Tibial nerve (tissue), 4 donors: Measurements from ENCODE around the gene PATL1. TPM values are rescaled to one million over a fixed set of nuclear protein-coding genes. Genes with fewer than 3 reads are reported as not detected.

Experiments used
- DNase-seq, 2 donors: peaks; one replicate each; pipeline ENCODE4 v3.0.0-alpha.2; 2019; ENCODE audit warnings: low spot score in 2 of 2
- H3K27ac ChIP-seq, 4 donors: fragments of 200-600 bp; sonication (generic) in 3 of 4; one replicate each; pipeline ENCODE4 v1.5.1; 2017 to 2019; ENCODE audit warnings: mild to moderate bottlenecking in 1 of 4
- H3K27me3 ChIP-seq, 2 donors: fragments of 200-600 bp; sonication (generic) in 1 of 2; one replicate each; pipeline versions ENCODE4 v1.5.1 to v1.6.0; 2017 to 2019
- H3K36me3 ChIP-seq, 3 donors: fragments of 200-600 bp; sonication (generic); one replicate each; pipeline ENCODE4 v1.5.1; 2018 to 2019
- H3K4me1 ChIP-seq, 4 donors: fragments of 200-600 bp; sonication (generic) in 3 of 4; one replicate each; pipeline ENCODE4 v1.5.1; 2017 to 2019
- H3K4me3 ChIP-seq, 4 donors: fragments of 200-600 bp; sonication (generic) in 3 of 4; one replicate each; pipeline ENCODE4 v1.5.1; 2017 to 2019; ENCODE audit warnings: mild to moderate bottlenecking in 1 of 4, moderate library complexity in 1 of 4
- H3K9me3 ChIP-seq, 4 donors: fragments of 200-600 bp; sonication (generic) in 3 of 4; one replicate each; pipeline ENCODE4 v1.5.1; 2017 to 2019
- EP300 ChIP-seq, 2 donors: sonication (generic); formaldehyde crosslinking; IDR thresholded peaks; one replicate each; pipeline ENCODE4 v1.6.1; 2017; ENCODE audit warnings: antibody characterized with exemption in 2 of 2, mild to moderate bottlenecking in 1 of 2
- POLR2A ChIP-seq, 2 donors: fragments of 450-650 bp; IDR thresholded peaks; one replicate each; pipeline ENCODE4 v1.6.1; 2017; ENCODE audit warnings: antibody characterized with exemption in 2 of 2, mild to moderate bottlenecking in 2 of 2, moderate library complexity in 2 of 2
- WGBS, 2 donors: methylation state at CpG; one replicate each; pipeline ENCODE4 v1.1.5; 2018; 5-methylcytosine and 5-hydroxymethylcytosine counted together
- total RNA-seq, 4 donors: library from RNA; depleted of rRNA; stranded (reverse); fragments of >200 nt; gene quantifications; one replicate each; pipeline ENCODE4 v1.1.0, GENCODE V29; 2016
- TF ChIP-seq, protein P1 (sequence below), 5 experiments: fragments of 200-600 bp in 3 of 5; fragments of 450-650 bp in 2 of 5; sonication (generic) in 3 of 5; IDR thresholded peaks; one replicate each; pipeline ENCODE4 v1.5.1; 2016 to 2019; ENCODE audit warnings: antibody characterized with exemption in 5 of 5, mild to moderate bottlenecking in 3 of 5, moderate library complexity in 2 of 5

Gene PATL1
- total RNA-seq, 4 donors from 2014 or later, result 11.4 to 16.1 (median 14.1) TPM

DNA sequence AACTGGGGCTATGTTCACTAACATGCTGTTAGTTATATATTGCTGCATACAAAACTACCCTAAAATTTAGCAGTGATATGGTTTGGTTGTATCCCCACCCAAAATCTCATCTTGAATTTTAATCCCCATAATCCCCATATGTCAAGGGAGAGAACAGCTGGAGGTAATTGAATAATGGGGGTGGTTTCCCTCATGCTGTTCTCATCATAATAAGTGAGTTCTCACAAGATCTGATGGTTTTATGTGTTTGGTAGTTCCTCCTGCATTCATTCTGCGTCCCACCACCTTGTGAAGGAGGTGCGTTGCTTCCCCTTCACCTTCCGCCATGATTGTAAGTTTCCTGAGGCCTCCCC, 10.0 kb upstream of the PATL1 start:
- H3K36me3 ChIP-seq, result no peaks in the 10 kb centered on the region
- H3K9me3 ChIP-seq, result no peaks in the 10 kb centered on the region
- H3K27me3 ChIP-seq, result no peaks in the 10 kb centered on the region
- no peaks in the 10 kb centered on the region for H3K4me1 ChIP-seq
- H3K4me3 ChIP-seq, result no peak overlapping the region
- TF ChIP-seq EP300 (IDR thresholded peaks at IDR 0.05), result no peak
- TF ChIP-seq POLR2A (IDR thresholded peaks at IDR 0.05), result no peak
- TF ChIP-seq, protein P1, sequence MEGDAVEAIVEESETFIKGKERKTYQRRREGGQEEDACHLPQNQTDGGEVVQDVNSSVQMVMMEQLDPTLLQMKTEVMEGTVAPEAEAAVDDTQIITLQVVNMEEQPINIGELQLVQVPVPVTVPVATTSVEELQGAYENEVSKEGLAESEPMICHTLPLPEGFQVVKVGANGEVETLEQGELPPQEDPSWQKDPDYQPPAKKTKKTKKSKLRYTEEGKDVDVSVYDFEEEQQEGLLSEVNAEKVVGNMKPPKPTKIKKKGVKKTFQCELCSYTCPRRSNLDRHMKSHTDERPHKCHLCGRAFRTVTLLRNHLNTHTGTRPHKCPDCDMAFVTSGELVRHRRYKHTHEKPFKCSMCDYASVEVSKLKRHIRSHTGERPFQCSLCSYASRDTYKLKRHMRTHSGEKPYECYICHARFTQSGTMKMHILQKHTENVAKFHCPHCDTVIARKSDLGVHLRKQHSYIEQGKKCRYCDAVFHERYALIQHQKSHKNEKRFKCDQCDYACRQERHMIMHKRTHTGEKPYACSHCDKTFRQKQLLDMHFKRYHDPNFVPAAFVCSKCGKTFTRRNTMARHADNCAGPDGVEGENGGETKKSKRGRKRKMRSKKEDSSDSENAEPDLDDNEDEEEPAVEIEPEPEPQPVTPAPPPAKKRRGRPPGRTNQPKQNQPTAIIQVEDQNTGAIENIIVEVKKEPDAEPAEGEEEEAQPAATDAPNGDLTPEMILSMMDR (IDR thresholded peaks at IDR 0.05), result no peak
- 87 to 91% methylated on average over 3 of the region's 3 CpGs for WGBS, 2 donors
- H3K27ac ChIP-seq, result no peak overlapping the region
- no peak for DNase-seq

DNA sequence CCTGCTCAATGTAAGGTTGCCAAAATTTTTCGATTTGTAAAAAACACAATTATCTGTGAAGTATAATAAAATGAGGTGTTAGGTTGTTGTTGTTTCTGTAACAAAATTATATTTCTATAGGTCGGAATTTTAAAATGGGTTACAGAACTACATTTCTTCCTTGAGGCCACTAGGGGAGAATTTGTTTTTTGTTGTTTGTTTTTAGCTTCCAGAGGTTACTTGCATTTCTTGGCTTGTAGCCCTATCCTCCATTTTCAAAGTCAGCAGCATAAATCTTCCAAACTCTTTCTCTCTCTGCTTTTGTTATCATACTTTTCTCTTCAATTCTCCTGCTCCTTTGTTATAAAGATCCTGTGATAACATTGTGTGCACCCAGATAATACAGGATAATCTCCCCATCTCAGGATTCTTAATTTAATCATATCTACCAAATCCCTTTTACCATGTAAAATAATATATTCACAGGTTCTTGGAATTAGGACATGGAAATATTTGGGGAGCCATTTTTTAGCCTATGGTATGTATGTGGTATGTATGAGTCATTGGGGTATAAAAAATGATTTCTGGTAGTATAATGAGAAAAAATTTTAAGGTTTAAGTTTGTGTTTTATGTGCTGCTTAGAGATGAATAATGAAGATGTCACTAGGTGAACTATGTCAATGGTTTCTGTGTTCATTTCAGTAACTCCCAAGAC, 9.4 kb upstream of the PATL1 start:
- Histone ChIP-seq H3K4me1 (no peaks in the 10 kb centered on the region), H3K4me3 (no peak overlapping the region), H3K9me3 (no peaks in the 10 kb centered on the region), H3K27ac (no peak overlapping the region), H3K27me3 (no peaks in the 10 kb centered on the region), H3K36me3 (no peaks in the 10 kb centered on the region)
- 90 to 91% methylated on average over 2 of the region's 2 CpGs for WGBS, 2 donors
- TF ChIP-seq EP300 (IDR thresholded peaks at IDR 0.05), result no peak
- TF ChIP-seq, protein P1 (IDR thresholded peaks at IDR 0.05), result no peak
- TF ChIP-seq POLR2A (IDR thresholded peaks at IDR 0.05), result no peak
- DNase-seq, result no peak

DNA sequence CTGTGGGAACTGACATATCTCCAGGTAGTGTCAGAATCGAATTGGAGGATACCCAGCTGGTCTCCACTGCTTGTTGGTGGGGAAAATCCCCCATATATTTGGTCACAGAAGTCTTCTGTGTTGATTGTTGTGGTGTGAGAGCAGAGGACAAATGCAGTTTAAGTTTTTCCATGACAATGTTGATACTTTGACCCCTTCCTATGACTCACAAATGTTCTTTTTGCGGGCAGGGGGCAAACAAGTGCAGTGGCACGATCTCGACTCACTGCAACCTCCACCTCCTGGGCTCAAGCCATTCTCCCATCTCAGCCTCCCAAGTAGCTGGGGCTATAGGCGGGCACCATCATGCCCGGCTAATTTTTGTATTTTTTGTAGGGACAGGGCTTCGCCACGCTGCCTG, 7.4 kb upstream of the PATL1 start:
- Histone ChIP-seq H3K36me3 (no peaks in the 10 kb centered on the region), H3K4me3 (no peak overlapping the region), H3K9me3 (no peaks in the 10 kb centered on the region), H3K27me3 (no peaks in the 10 kb centered on the region), H3K4me1 (no peaks in the 10 kb centered on the region), H3K27ac (no peak overlapping the region)
- no peak for DNase-seq
- TF ChIP-seq EP300 (IDR thresholded peaks at IDR 0.05) (no peak), POLR2A (IDR thresholded peaks at IDR 0.05) (no peak)
- TF ChIP-seq, protein P1 (IDR thresholded peaks at IDR 0.05), result no peak
- WGBS, 2 donors, result 70 to 75% methylated on average over 8 of the region's 8 CpGs

DNA sequence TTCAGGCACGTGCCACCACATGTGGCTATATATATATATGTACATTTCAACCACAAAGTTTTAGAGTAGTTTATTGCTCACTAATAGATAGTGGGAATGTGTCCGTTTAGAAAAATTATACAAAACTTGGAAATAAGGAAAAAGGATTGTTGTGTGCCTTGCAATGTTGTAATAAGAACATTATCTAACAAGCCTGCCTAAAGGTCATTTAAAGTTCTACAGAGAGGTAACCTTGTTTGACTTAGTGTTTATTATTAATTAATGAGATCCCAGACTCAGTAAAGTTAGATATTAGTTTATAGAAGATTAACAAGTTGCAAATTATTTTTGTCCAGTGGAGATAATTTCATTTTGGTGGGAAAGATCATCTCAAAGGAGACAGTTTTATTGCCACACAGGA, 5.5 kb upstream of the PATL1 start:
- Histone ChIP-seq H3K9me3 (no peaks in the 10 kb centered on the region), H3K4me3 (no peak overlapping the region), H3K27ac (no peak overlapping the region), H3K4me1 (peaks cover 0 to 10% (median 7%) of the 10 kb centered on the region in 4 donors), H3K27me3 (no peaks in the 10 kb centered on the region), H3K36me3 (no peaks in the 10 kb centered on the region)
- no peak for DNase-seq
- WGBS, 2 donors, result 70 to 73% methylated on average over 2 of the region's 2 CpGs
- TF ChIP-seq, protein P1 (IDR thresholded peaks at IDR 0.05), result no peak
- TF ChIP-seq POLR2A (IDR thresholded peaks at IDR 0.05), result no peak
- no peak for TF ChIP-seq EP300 (IDR thresholded peaks at IDR 0.05)

DNA sequence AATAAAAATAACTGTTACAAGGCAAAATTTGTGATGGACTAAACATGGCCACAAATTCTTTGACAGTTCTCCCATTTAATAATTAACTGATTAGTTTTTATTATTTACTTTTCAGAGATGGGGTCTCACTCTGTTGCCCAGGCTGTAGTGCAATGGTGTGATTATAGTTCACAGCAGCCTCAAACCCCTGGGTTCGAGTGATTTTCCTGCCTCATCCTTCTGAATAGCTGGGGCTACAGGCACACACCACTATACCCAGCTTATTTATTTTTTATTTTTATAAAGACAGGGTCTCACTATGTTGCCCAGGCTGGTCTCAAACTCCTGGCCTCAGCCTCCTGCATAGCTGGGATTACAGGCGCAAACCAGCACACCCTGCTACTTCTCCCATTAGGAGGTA, 4.5 kb upstream of the PATL1 start:
- Histone ChIP-seq H3K4me3 (no peak overlapping the region), H3K27ac (no peak overlapping the region), H3K36me3 (no peaks in the 10 kb centered on the region), H3K27me3 (no peaks in the 10 kb centered on the region), H3K4me1 (peaks cover 0 to 10% (median 7%) of the 10 kb centered on the region in 4 donors), H3K9me3 (no peaks in the 10 kb centered on the region)
- TF ChIP-seq, protein P1 (IDR thresholded peaks at IDR 0.05), result no peak
- TF ChIP-seq POLR2A (IDR thresholded peaks at IDR 0.05), result no peak
- TF ChIP-seq EP300 (IDR thresholded peaks at IDR 0.05), result no peak
- WGBS, 2 donors, result 93 to 97% methylated on average over 2 of the region's 2 CpGs
- no peak for DNase-seq
